IMR-90 (cell line): Measurements from ENCODE around the gene FBXO40.

ENCODE experiments used
- CEBPB ChIP-seq: IDR thresholded peaks from 2 replicates; pipeline ENCODE4 v1.6.1; 2012; ENCODE audit warnings: low read depth, low read length, improper control_type of control experiment
- CTCF ChIP-seq: conservative IDR thresholded peaks from 2 replicates; pipeline ENCODE4 v1.5.1; 2012; ENCODE audit warnings: mild to moderate bottlenecking, low read depth, low read length, improper control_type of control experiment
- ELK1 ChIP-seq: fragments of 150-350 bp; IDR thresholded peaks from 2 replicates; pipeline ENCODE4 v1.6.1; 2016; ENCODE audit warnings: low read depth, mild to moderate bottlenecking, low read length, moderate library complexity, borderline replicate concordance
- FOS ChIP-seq: fragments of 150-350 bp; IDR thresholded peaks from 2 replicates; pipeline ENCODE4 v1.6.1; 2016; ENCODE audit warnings: low read depth, low read length
- MAFK ChIP-seq: IDR thresholded peaks from 2 replicates; pipeline ENCODE4 v1.6.1; 2012; ENCODE audit warnings: low read depth, low read length, improper control_type of control experiment
- MXI1 ChIP-seq: IDR thresholded peaks from 2 replicates; pipeline ENCODE4 v1.6.1; 2012; ENCODE audit warnings: low read depth, mild to moderate bottlenecking, low read length, moderate library complexity, borderline replicate concordance
- POLR2A ChIP-seq: IDR thresholded peaks from 2 replicates; pipeline ENCODE4 v1.6.1; 2012; ENCODE audit warnings: mild to moderate bottlenecking, low read depth, low read length
- RAD21 ChIP-seq: IDR thresholded peaks from 2 replicates; pipeline ENCODE4 v1.6.1; 2012; ENCODE audit warnings: low read length, improper control_type of control experiment
- RCOR1 ChIP-seq: IDR thresholded peaks from 2 replicates; pipeline ENCODE4 v1.6.1; 2012; ENCODE audit warnings: mild to moderate bottlenecking, low read length, improper control_type of control experiment; ENCODE audit not compliant: insufficient replicate concordance
- RFX5 ChIP-seq: IDR thresholded peaks from 2 replicates; pipeline ENCODE4 v1.8.0; 2012; ENCODE audit warnings: low read depth, mild to moderate bottlenecking, low read length, moderate library complexity
- USF2 ChIP-seq: fragments of 150-350 bp; IDR thresholded peaks from 2 replicates; pipeline ENCODE4 v1.6.1; 2017; ENCODE audit warnings: mild to moderate bottlenecking, antibody characterized with exemption, low read length, low read depth

- no peak for TF ChIP-seq CTCF
- TF ChIP-seq RFX5: no peak
- no peak for TF ChIP-seq CEBPB
- no peak for TF ChIP-seq USF2
- TF ChIP-seq MXI1: no peak
- TF ChIP-seq POLR2A: no peak
- no peak for TF ChIP-seq FOS
- TF ChIP-seq RCOR1: no peak
- no peak for TF ChIP-seq RAD21
- TF ChIP-seq ELK1: no peak
- TF ChIP-seq MAFK: no peak
Measured at GRCh38 chr3:121670676-121671075, 77.5 kb downstream of the FBXO40 start.
